Measurements from ENCODE around the gene CLCN2. TPM values are rescaled to one million over a fixed set of nuclear protein-coding genes. Genes with fewer than 3 reads are reported as not detected.
A peak's percentile ranks its signal among the peaks of the same experiment; 100 is the strongest.

CLCN2 gene
- total and polyA plus RNA-seq, 10 donors: 1.6 to 6.4 (median 3.7) TPM

- no peak overlapping the region for H3K4me3 ChIP-seq
- no peaks in the 10 kb centered on the region for H3K27me3 ChIP-seq (replicated peaks in 1 of 7)
- H3K4me1 ChIP-seq: peaks cover 0 to 25% (median 15%) of the 10 kb centered on the region in 6 donors
- no peak overlapping the region for H3K27ac ChIP-seq
- peaks cover 12 to 100% (median 100%) of the 10 kb centered on the region in 6 donors for H3K36me3 ChIP-seq
- WGBS, 5 donors: 92 to 98% (median 96%) methylated on average over 13 of the region's 13 CpGs
- TF ChIP-seq CTCF (IDR thresholded peaks at IDR 0.05 in 8 of 11, conservative IDR thresholded peaks at IDR 0.05 in 3 of 11) (no peak), POLR2AphosphoS5 (IDR thresholded peaks at IDR 0.05) (peak; percentile 31 to 57 (median 35))
- intact Hi-C loops (cut with DNase I; ENCODE audit: low total_unique reads): no loop called here
- DNase-seq: no peak
- no peaks in the 10 kb centered on the region for H3K9me3 ChIP-seq
Measured at GRCh38 chr3:184325269-184325668, 36.1 kb downstream of the CLCN2 start.

GRCh38 chr3:184323696-184324095, 37.7 kb downstream of the CLCN2 start:
- no peaks in the 10 kb centered on the region for H3K9me3 ChIP-seq
- peaks cover 0 to 41% (median 27%) of the 10 kb centered on the region in 6 donors for H3K4me1 ChIP-seq
- intact Hi-C loops (cut with DNase I; ENCODE audit: low total_unique reads): no loop called here
- H3K4me3 ChIP-seq: no peak overlapping the region
- WGBS, 5 donors: 89 to 94% (median 93%) methylated on average over 8 of the region's 8 CpGs
- DNase-seq: no peak
- TF ChIP-seq CTCF (IDR thresholded peaks at IDR 0.05 in 8 of 11, conservative IDR thresholded peaks at IDR 0.05 in 3 of 11) (no peak), POLR2AphosphoS5 (IDR thresholded peaks at IDR 0.05) (no peak)
- H3K27me3 ChIP-seq (replicated peaks in 1 of 7): no peaks in the 10 kb centered on the region
- H3K27ac ChIP-seq: no peak overlapping the region
- H3K36me3 ChIP-seq: peaks cover 5 to 100% (median 91%) of the 10 kb centered on the region in 6 donors

DNA sequence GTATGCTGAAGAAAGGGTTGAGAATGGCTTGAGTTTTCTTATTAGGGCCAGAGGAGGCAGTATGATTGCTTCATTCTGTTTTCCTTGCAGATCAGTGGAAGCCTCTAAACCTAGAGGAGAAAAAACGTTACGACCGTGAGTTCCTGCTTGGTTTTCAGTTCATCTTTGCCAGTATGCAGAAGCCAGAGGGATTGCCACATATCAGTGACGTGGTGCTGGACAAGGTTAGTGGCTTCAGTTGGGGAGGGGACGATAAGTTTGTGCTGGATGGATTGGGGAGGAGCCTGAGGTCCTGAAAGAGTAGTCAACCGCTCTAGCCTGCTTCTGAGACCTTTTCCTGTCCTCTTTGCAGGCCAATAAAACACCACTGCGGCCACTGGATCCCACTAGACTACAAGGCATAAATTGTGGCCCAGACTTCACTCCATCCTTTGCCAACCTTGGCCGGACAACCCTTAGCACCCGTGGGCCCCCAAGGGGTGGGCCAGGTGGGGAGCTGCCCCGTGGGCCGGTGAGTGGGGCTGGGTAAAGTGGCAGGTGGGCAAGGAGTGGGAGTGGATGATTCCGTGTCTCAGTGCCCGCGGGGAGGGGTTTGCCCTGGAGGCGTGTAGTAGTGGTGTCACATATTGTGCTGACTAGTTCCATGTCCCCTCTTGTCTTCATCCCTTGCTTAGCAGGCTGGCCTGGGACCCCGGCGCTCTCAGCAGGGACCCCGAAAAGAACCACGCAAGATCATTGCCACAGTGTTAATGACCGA, 38.5 kb downstream of the CLCN2 start:
- Histone ChIP-seq H3K27me3 (replicated peaks in 1 of 7) (no peaks in the 10 kb centered on the region), H3K9me3 (no peaks in the 10 kb centered on the region), H3K4me1 (peaks cover under 1 to 49% (median 35%) of the 10 kb centered on the region in 6 donors), H3K27ac (peak overlapping the region in 5 of 8 donors; percentile 11 to 97 (median 55)), H3K4me3 (no peak overlapping the region), H3K36me3 (peaks cover 5 to 100% (median 90%) of the 10 kb centered on the region in 6 donors)
- 78 to 92% (median 87%) methylated on average over 18 to 20 of the region's 20 CpGs for WGBS, 5 donors
- peak in 2 of 3 donors; percentile 34 to 60 for TF ChIP-seq POLR2AphosphoS5 (IDR thresholded peaks at IDR 0.05)
- no peak for TF ChIP-seq POLR2A (IDR thresholded peaks at IDR 0.05)
- no peak for DNase-seq
- intact Hi-C loops (cut with DNase I; ENCODE audit: low total_unique reads): no loop called here

GRCh38 chr3:184321666-184322065, 39.7 kb downstream of the CLCN2 start:
- peaks cover 5 to 100% (median 89%) of the 10 kb centered on the region in 6 donors for H3K36me3 ChIP-seq
- peaks cover 12 to 61% (median 47%) of the 10 kb centered on the region in 6 donors for H3K4me1 ChIP-seq
- peak overlapping the region in 3 of 8 donors; percentile 55 to 97 (median 89) for H3K27ac ChIP-seq
- TF ChIP-seq POLR2AphosphoS5 (IDR thresholded peaks at IDR 0.05): peak in 1 of 3 donors; percentile 57
- TF ChIP-seq POLR2A (IDR thresholded peaks at IDR 0.05): no peak
- H3K4me3 ChIP-seq: no peak overlapping the region
- H3K27me3 ChIP-seq (replicated peaks in 1 of 7): no peaks in the 10 kb centered on the region
- intact Hi-C loops (cut with DNase I; ENCODE audit: low total_unique reads): no loop called here
- 76 to 93% (median 82%) methylated on average over 5 of the region's 5 CpGs for whole genome bisulfite sequencing, 5 donors
- no peak for DNase-seq
- no peaks in the 10 kb centered on the region for H3K9me3 ChIP-seq

GRCh38 chr3:184320104-184320445, 41.3 kb downstream of the CLCN2 start:
- H3K36me3 ChIP-seq: peaks cover 5 to 94% (median 73%) of the 10 kb centered on the region in 6 donors
- TF ChIP-seq POLR2AphosphoS5 (IDR thresholded peaks at IDR 0.05): peak; percentile 62 to 70 (median 70)
- no peak for TF ChIP-seq CTCF (IDR thresholded peaks at IDR 0.05 in 8 of 11, conservative IDR thresholded peaks at IDR 0.05 in 3 of 11)

More at GRCh38 chr3:184320104-184320445, 41.3 kb downstream of the CLCN2 start:
- Histone ChIP-seq H3K9me3 (no peaks in the 10 kb centered on the region), H3K27me3 (replicated peaks in 1 of 7) (no peaks in the 10 kb centered on the region), H3K27ac (peak overlapping the region in 7 of 8 donors; percentile 63 to 97 (median 84)), H3K4me1 (peaks cover 20 to 77% (median 63%) of the 10 kb centered on the region in 6 donors), H3K4me3 (peak overlapping the region in 3 of 8 donors; percentile 17 to 53 (median 24))
- WGBS, 5 donors: 16 to 30% (median 22%) methylated on average over 2 to 4 of the region's 4 CpGs
- DNase-seq: peak; percentile 93
- intact Hi-C loops (cut with DNase I; ENCODE audit: low total_unique reads): no loop called here

Measured in spleen (tissue), 11 donors.